ENCODE data around the gene RNF223. TPM values are rescaled to one million over a fixed set of nuclear protein-coding genes. Genes with fewer than 3 reads are reported as not detected.
"Not testable (repeated sequence)": the region's sequence is repeated elsewhere in the genome, so short reads cannot be mapped to it uniquely, and the experiment has no call there.

Gene RNF223
- total RNA-seq, 4 donors from 2014 or later: not detected

GRCh38 chr1:1080951-1081310, 6.8 kb upstream of the RNF223 start:
- H3K4me3 ChIP-seq: no peak overlapping the region
- H3K27me3 ChIP-seq: no peaks in the 10 kb centered on the region
- no peaks in the 10 kb centered on the region for H3K9me3 ChIP-seq
- no peak overlapping the region for H3K27ac ChIP-seq
- DNase-seq: peak in 1 of 2 donors; percentile 15
- TF ChIP-seq POLR2A (IDR thresholded peaks at IDR 0.05): no peak
- TF ChIP-seq CTCF (IDR thresholded peaks at IDR 0.05): no peak
- peaks cover 0 to 11% of the 10 kb centered on the region in 2 donors for H3K4me1 ChIP-seq
- no peaks in the 10 kb centered on the region for H3K36me3 ChIP-seq
- intact Hi-C loops (cut with DNase I; ENCODE audit: low total_unique reads): no loop called here

- TF ChIP-seq POLR2A (IDR thresholded peaks at IDR 0.05) (no peak), CTCF (IDR thresholded peaks at IDR 0.05) (no peak)
- no peaks in the 10 kb centered on the region for H3K27me3 ChIP-seq
- H3K36me3 ChIP-seq: no peaks in the 10 kb centered on the region
- peak in 1 of 2 donors; percentile 49 for DNase-seq
- H3K4me3 ChIP-seq: peak overlapping the region; percentile 8 to 25
- H3K27ac ChIP-seq: peak overlapping the region in 1 of 2 donors; percentile 47
- intact Hi-C loops (cut with DNase I; ENCODE audit: low total_unique reads): no loop called here
- peaks cover 0 to 11% of the 10 kb centered on the region in 2 donors for H3K4me1 ChIP-seq
- no peaks in the 10 kb centered on the region for H3K9me3 ChIP-seq
Observed at GRCh38 chr1:1080122-1080757, 6.1 kb upstream of the RNF223 start.

- Histone ChIP-seq H3K27me3 (no peaks in the 10 kb centered on the region), H3K27ac (peak overlapping the region in 1 of 2 donors; percentile 47), H3K4me1 (peaks cover 0 to 11% of the 10 kb centered on the region in 2 donors), H3K36me3 (no peaks in the 10 kb centered on the region), H3K4me3 (peak overlapping the region; percentile 8 to 25), H3K9me3 (no peaks in the 10 kb centered on the region)
- intact Hi-C loops (cut with DNase I; ENCODE audit: low total_unique reads): no loop called here
- peak; percentile 67 to 71 for DNase-seq
- TF ChIP-seq CTCF (IDR thresholded peaks at IDR 0.05) (no peak), POLR2A (IDR thresholded peaks at IDR 0.05) (no peak)
Observed at GRCh38 chr1:1079408-1080121, 5.5 kb upstream of the RNF223 start.

- H3K27ac ChIP-seq; H3K36me3 ChIP-seq; H3K4me3 ChIP-seq; intact Hi-C loops (cut with DNase I; ENCODE audit: low total_unique reads); H3K27me3 ChIP-seq; H3K9me3 ChIP-seq; DNase-seq: not testable (repeated sequence)
- H3K4me1 ChIP-seq: peaks cover 0 to 11% of the 10 kb centered on the region in 2 donors
Observed at GRCh38 chr1:1077396-1077795, 3.3 kb upstream of the RNF223 start.

GRCh38 chr1:1075148-1075935, 1.2 kb upstream of the RNF223 start:
- intact Hi-C loops (cut with DNase I; ENCODE audit: low total_unique reads): no loop called here
- no peak for DNase-seq
- Histone ChIP-seq H3K27ac (no peak overlapping the region), H3K36me3 (no peaks in the 10 kb centered on the region), H3K4me1 (peaks cover 0 to 10% of the 10 kb centered on the region in 2 donors), H3K27me3 (no peaks in the 10 kb centered on the region), H3K9me3 (no peaks in the 10 kb centered on the region), H3K4me3 (no peak overlapping the region)
- TF ChIP-seq CTCF (IDR thresholded peaks at IDR 0.05): no peak
- no peak for TF ChIP-seq POLR2A (IDR thresholded peaks at IDR 0.05)
